Measurements from ENCODE around the gene MYB.
A peak's percentile ranks its signal among the peaks of the same experiment; 100 is the strongest.

The MYB gene

GRCh38 chr6:135176058-135176457 lies 5.0 kb upstream of the MYB start:
- DNase-seq (ENCODE audit: low read depth): no peak
- no peak overlapping the region for H3K4me3 ChIP-seq (ENCODE audit: low read depth, low read length)
- no peak for TF ChIP-seq CTCF (IDR thresholded peaks at IDR 0.05; ENCODE audit: control insufficient read depth, extremely low read depth, insufficient read depth)

- no peak for TF ChIP-seq CTCF (IDR thresholded peaks at IDR 0.05; ENCODE audit: control insufficient read depth, extremely low read depth, insufficient read depth)
- no peak for DNase-seq (ENCODE audit: low read depth)
Observed at GRCh38 chr6:135176464-135176863, 4.6 kb upstream of the MYB start.

GRCh38 chr6:135179372-135179771 lies 1.7 kb upstream of the MYB start:
- DNase-seq (ENCODE audit: low read depth): no peak
- H3K4me3 ChIP-seq (ENCODE audit: low read depth, low read length): no peak overlapping the region
- no peak for TF ChIP-seq CTCF (IDR thresholded peaks at IDR 0.05; ENCODE audit: control insufficient read depth, extremely low read depth, insufficient read depth)

More at GRCh38 chr6:135176464-135176863, 4.6 kb upstream of the MYB start:
- H3K4me3 ChIP-seq (ENCODE audit: low read depth, low read length): no peak overlapping the region

- no peak for TF ChIP-seq CTCF (IDR thresholded peaks at IDR 0.05; ENCODE audit: control insufficient read depth, extremely low read depth, insufficient read depth)
- no peak for DNase-seq (ENCODE audit: low read depth)
- no peak overlapping the region for H3K4me3 ChIP-seq (ENCODE audit: low read depth, low read length)
Observed at GRCh38 chr6:135179920-135180541, 1.1 kb upstream of the MYB start.

- peak overlapping the region; percentile 52 for H3K4me3 ChIP-seq (ENCODE audit: low read depth, low read length)
- TF ChIP-seq CTCF (IDR thresholded peaks at IDR 0.05; ENCODE audit: control insufficient read depth, extremely low read depth, insufficient read depth): no peak
- no peak for DNase-seq (ENCODE audit: low read depth)
Observed at GRCh38 chr6:135181333-135182070, 394 bp downstream of the MYB start.

- peak overlapping the region; percentile 52 for H3K4me3 ChIP-seq (ENCODE audit: low read depth, low read length)
- TF ChIP-seq CTCF (IDR thresholded peaks at IDR 0.05; ENCODE audit: control insufficient read depth, extremely low read depth, insufficient read depth): no peak
- DNase-seq (ENCODE audit: low read depth): no peak
Observed at GRCh38 chr6:135182071-135183001, 1.2 kb downstream of the MYB start.

Measured in LNCaP clone FGC (cell line).